Body of pancreas (tissue), 4 donors: ENCODE results near the gene CCDC87.

Experiments used
- CTCF ChIP-seq, 7 experiments: fragments of 450-650 bp in 4 of 7; fragments of 200-600 bp in 3 of 7; sonication (generic) in 3 of 7; IDR thresholded peaks; one replicate each; pipeline ENCODE4 v1.5.1; 2016 to 2019; ENCODE audit warnings: antibody characterized with exemption in 7 of 7
- POLR2A ChIP-seq, 3 donors: fragments of 450-650 bp; IDR thresholded peaks; one replicate each; pipeline ENCODE4 v1.6.1; 2016; ENCODE audit warnings: antibody characterized with exemption in 3 of 3, mild to moderate bottlenecking in 2 of 3

DNA sequence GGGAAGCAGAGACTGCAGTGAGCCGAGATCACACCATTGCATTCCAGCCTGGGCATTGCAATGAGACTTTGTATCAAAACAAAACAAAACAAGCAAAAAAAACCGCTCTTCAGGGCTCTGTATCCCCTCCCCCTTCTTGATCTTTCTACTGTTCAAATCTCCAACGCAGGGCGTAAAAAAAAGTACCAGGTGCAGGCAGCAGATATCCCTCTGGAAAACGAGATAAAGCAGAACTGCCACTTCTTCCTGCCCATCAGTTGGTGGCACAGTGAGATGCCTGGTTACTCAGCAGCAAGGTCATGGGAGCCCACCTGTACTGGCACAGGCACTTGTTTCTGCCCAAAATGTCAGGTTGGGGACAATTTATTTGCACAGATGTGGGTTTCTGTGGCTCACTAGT, 11.3 kb upstream of the CCDC87 start:
- TF ChIP-seq CTCF (IDR thresholded peaks at IDR 0.05) (no peak), POLR2A (IDR thresholded peaks at IDR 0.05) (no peak)
